Lower lobe of right lung (tissue), 2 donors: ENCODE measurements around the gene NCOA1. TPM values are rescaled to one million over a fixed set of nuclear protein-coding genes. Genes with fewer than 3 reads are reported as not detected.

Experiments used
- ATAC-seq, 2 donors: fragments of 200-7000 bp; cut with Tn5 transposase; one replicate each; pipeline ENCODE4 v1.9.1; 2020 to 2022; ENCODE audit warnings: mild to moderate bottlenecking in 2 of 2, moderate library complexity in 2 of 2
- DNase-seq: peaks from one replicate; pipeline ENCODE4 v3.0.0-alpha.2; 2020
- H3K27ac ChIP-seq: fragments of 200-600 bp; one replicate; pipeline ENCODE4 v1.8.0; 2022
- H3K27me3 ChIP-seq: fragments of 200-600 bp; one replicate; pipeline ENCODE4 v1.8.0; 2022; ENCODE audit warnings: low read depth
- H3K36me3 ChIP-seq: fragments of 200-600 bp; one replicate; pipeline ENCODE4 v1.8.0; 2022; ENCODE audit warnings: mild to moderate bottlenecking
- H3K4me1 ChIP-seq: fragments of 200-600 bp; one replicate; pipeline ENCODE4 v1.8.0; 2022
- H3K4me3 ChIP-seq: fragments of 200-600 bp; one replicate; pipeline ENCODE4 v1.8.0; 2022; ENCODE audit warnings: mild to moderate bottlenecking
- H3K9me3 ChIP-seq: fragments of 200-600 bp; one replicate; pipeline ENCODE4 v1.8.0; 2022
- intact Hi-C: fragments of 100-400 bp; cut with DNase I; formaldehyde crosslinking; loops from one replicate; pipeline ENCODE4 v1.11.0; 2022
- total RNA-seq: library from RNA; stranded (reverse); fragmentation: NEBNext Ultra II Directional; extraction: Animal tissue kit (Norgen Biotek cat#: 25700); gene quantifications from one replicate; pipeline ENCODE4 v1.2.1, GENCODE V29; 2021
- TF ChIP-seq, protein P1 (sequence below): fragments of 200-600 bp; IDR thresholded peaks from one replicate; pipeline ENCODE4 v1.8.0; 2022; ENCODE audit warnings: antibody characterized with exemption, mild to moderate bottlenecking
- donor health status: DM: no; HTN: yes; CAD: no; lungs with severe emphysema.

The NCOA1 gene
- total RNA-seq, 1 donor from 2014 or later: 48.3 TPM

- Histone ChIP-seq H3K4me1 (peaks cover 28% of the 10 kb centered on the region), H3K27me3 (no peaks in the 10 kb centered on the region), H3K36me3 (peaks cover 4% of the 10 kb centered on the region), H3K4me3 (no peak overlapping the region), H3K9me3 (no peaks in the 10 kb centered on the region), H3K27ac (no peak overlapping the region)
- no peak for DNase-seq
- no peak for ATAC-seq
- intact Hi-C loops: no loop called here
- TF ChIP-seq, protein P1, sequence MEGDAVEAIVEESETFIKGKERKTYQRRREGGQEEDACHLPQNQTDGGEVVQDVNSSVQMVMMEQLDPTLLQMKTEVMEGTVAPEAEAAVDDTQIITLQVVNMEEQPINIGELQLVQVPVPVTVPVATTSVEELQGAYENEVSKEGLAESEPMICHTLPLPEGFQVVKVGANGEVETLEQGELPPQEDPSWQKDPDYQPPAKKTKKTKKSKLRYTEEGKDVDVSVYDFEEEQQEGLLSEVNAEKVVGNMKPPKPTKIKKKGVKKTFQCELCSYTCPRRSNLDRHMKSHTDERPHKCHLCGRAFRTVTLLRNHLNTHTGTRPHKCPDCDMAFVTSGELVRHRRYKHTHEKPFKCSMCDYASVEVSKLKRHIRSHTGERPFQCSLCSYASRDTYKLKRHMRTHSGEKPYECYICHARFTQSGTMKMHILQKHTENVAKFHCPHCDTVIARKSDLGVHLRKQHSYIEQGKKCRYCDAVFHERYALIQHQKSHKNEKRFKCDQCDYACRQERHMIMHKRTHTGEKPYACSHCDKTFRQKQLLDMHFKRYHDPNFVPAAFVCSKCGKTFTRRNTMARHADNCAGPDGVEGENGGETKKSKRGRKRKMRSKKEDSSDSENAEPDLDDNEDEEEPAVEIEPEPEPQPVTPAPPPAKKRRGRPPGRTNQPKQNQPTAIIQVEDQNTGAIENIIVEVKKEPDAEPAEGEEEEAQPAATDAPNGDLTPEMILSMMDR: no peak
Observed at GRCh38 chr2:24787532-24787931, 296.5 kb downstream of the NCOA1 start.

- Histone ChIP-seq H3K4me1 (peaks cover 33% of the 10 kb centered on the region), H3K36me3 (peaks cover 4% of the 10 kb centered on the region), H3K4me3 (no peak overlapping the region), H3K27me3 (no peaks in the 10 kb centered on the region), H3K27ac (no peak overlapping the region), H3K9me3 (no peaks in the 10 kb centered on the region)
- DNase-seq (no peak), ATAC-seq (no peak)
- TF ChIP-seq, protein P1: no peak
- intact Hi-C loops: no loop called here
Observed at GRCh38 chr2:24788816-24789215, 297.8 kb downstream of the NCOA1 start.

DNA sequence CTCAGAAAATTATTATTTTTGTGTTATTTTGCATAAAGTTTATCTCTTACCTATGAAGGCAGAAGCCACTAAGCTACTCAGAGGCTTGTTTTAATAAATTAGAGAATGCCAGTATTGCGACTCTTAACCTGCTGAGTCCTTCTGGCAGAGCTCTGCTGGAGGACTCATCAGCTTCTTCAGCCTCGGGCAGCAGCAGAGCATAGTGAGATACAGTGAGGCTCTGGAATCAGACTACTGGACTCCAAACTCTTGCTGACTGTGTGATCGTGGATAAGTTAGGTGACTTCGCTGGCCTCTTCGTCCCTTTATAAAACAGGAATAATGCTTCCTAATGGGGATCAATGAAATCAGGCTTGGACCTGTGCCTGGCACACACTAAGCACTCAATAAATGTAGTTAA, 300.4 kb downstream of the NCOA1 start:
- H3K4me1 ChIP-seq: peaks cover 20% of the 10 kb centered on the region
- H3K27me3 ChIP-seq: no peaks in the 10 kb centered on the region
- intact Hi-C loops: no loop called here
- TF ChIP-seq, protein P1: no peak
- DNase-seq (no peak), ATAC-seq (no peak)
- no peak overlapping the region for H3K4me3 ChIP-seq
- H3K9me3 ChIP-seq: no peaks in the 10 kb centered on the region
- peak overlapping the region; percentile 46 for H3K27ac ChIP-seq
- H3K36me3 ChIP-seq: peaks cover 4% of the 10 kb centered on the region

- H3K27ac ChIP-seq: peak overlapping the region; percentile 100
- H3K9me3 ChIP-seq: no peaks in the 10 kb centered on the region
- DNase-seq: no peak
- intact Hi-C loops: no loop called here
- H3K36me3 ChIP-seq: peaks cover 4% of the 10 kb centered on the region
- H3K27me3 ChIP-seq: no peaks in the 10 kb centered on the region
- no peak for ATAC-seq
- peaks cover 20% of the 10 kb centered on the region for H3K4me1 ChIP-seq
- TF ChIP-seq, protein P1: no peak
- H3K4me3 ChIP-seq: peak overlapping the region; percentile 80
Observed at GRCh38 chr2:24792542-24792873, 301.5 kb downstream of the NCOA1 start.

GRCh38 chr2:24792874-24793760, 302.1 kb downstream of the NCOA1 start, which contains the start of the genes CENPO and PTRHD1:
TSS of gene CENPO (plus strand) at chr2:24793425. CDS start at chr2:24793920, 495 bp downstream.
TSS of gene PTRHD1 (minus strand) at chr2:24793391. CDS start at chr2:24793377, 14 bp downstream.
- intact Hi-C loops: no loop called here

More at GRCh38 chr2:24792874-24793760, 302.1 kb downstream of the NCOA1 start, which contains the start of the genes CENPO and PTRHD1:
- peak within 1 kb of the TSS; percentile 100 for H3K27ac ChIP-seq
- ATAC-seq (peak; percentile 98 to 99), DNase-seq (peak; percentile 99)
- TF ChIP-seq, protein P1: peak; percentile 65
- peaks cover 20% of the 10 kb centered on the region for H3K4me1 ChIP-seq
- H3K27me3 ChIP-seq: no peaks in the 10 kb centered on the region
- no peaks in the 10 kb centered on the region for H3K9me3 ChIP-seq
- H3K4me3 ChIP-seq: peak within 1 kb of the TSS; percentile 80
- H3K36me3 ChIP-seq: peaks cover 4% of the 10 kb centered on the region
